IMR-90 (cell line): Measurements from ENCODE around the gene ITGB5. TPM values are rescaled to one million over a fixed set of nuclear protein-coding genes. Genes with fewer than 3 reads are reported as not detected.

Source experiments
- ATAC-seq: fragments of 200-7000 bp; cut with Tn5 transposase; 2 replicates; pipeline ENCODE4 v1.9.1; 2020; ENCODE audit warnings: low read depth, mild to moderate bottlenecking, moderate library complexity
- BruUV-seq: library from RNA; stranded (reverse); fragments of 400-500 nt; replicated peaks from 2 replicates; lab custom pipeline; 2021; lab: Mats Ljungman, UMichigan
- CTCF ChIA-PET: fragments of 300-600 bp; formaldehyde crosslinking; extraction: SDS; loops from one replicate; lab custom pipeline; 2021; ENCODE audit warnings: antibody characterized with exemption; lab: Yijun Ruan, JAX
- POLR2A ChIA-PET: fragments of 300-600 bp; sonication (Branson Sonifier 250); formaldehyde crosslinking; loops from one replicate; lab custom pipeline; 2022; ENCODE audit warnings: antibody characterized with exemption; ENCODE audit not compliant: unreplicated experiment; lab: Charles Lee
- DNase-seq: peaks from one replicate; pipeline ENCODE4 v3.0.0; 2013
- H2AFZ ChIP-seq: replicated peaks from 2 replicates; pipeline ENCODE3; 2013; ENCODE audit warnings: low read length, mild to moderate bottlenecking; ENCODE audit not compliant: poor library complexity
- H2AK5ac ChIP-seq: 2 replicates; pipeline ENCODE4 v1.6.1; 2013; ENCODE audit warnings: low read depth, low read length, inconsistent platforms
- H2AK9ac ChIP-seq: replicated peaks from 2 replicates; pipeline ENCODE3; 2013; ENCODE audit warnings: mild to moderate bottlenecking, low read depth, low read length, moderate library complexity; ENCODE audit not compliant: poor library complexity
- H2BK120ac ChIP-seq: 2 replicates; pipeline ENCODE4 v1.6.1; 2013; ENCODE audit warnings: low read depth, low read length, inconsistent platforms
- H2BK15ac ChIP-seq: 3 replicates; pipeline ENCODE4 v1.6.1; 2013; ENCODE audit warnings: low read depth, low read length, inconsistent platforms
- H2BK20ac ChIP-seq: 2 replicates; pipeline ENCODE4 v1.6.1; 2013; ENCODE audit warnings: low read depth, mild to moderate bottlenecking, inconsistent platforms, low read length, moderate library complexity
- H2BK5ac ChIP-seq: 2 replicates; pipeline ENCODE4 v1.6.1; 2013; ENCODE audit warnings: mild to moderate bottlenecking, low read depth, low read length, inconsistent platforms; ENCODE audit not compliant: poor library complexity, severe bottlenecking
- H3K14ac ChIP-seq: replicated peaks from 2 replicates; pipeline ENCODE4 v1.6.1; 2013; ENCODE audit warnings: low read depth, low read length, inconsistent platforms
- H3K18ac ChIP-seq: 2 replicates; pipeline ENCODE4 v1.6.1; 2013; ENCODE audit warnings: low read depth, low read length, control low read depth
- H3K23ac ChIP-seq: 2 replicates; pipeline ENCODE4 v1.6.1; 2013; ENCODE audit warnings: low read depth, low read length, inconsistent platforms
- H3K27ac ChIP-seq: 2 replicates; pipeline ENCODE4 v1.5.1; 2013; ENCODE audit warnings: mild to moderate bottlenecking, control low read depth, low read length; ENCODE audit not compliant: insufficient read depth
- H3K27me3 ChIP-seq: 2 replicates; pipeline ENCODE4 v1.6.1; 2013; ENCODE audit warnings: low read length; ENCODE audit not compliant: control insufficient read depth, insufficient read depth
- H3K36me3 ChIP-seq: 2 replicates; pipeline ENCODE4 v1.6.1; 2013; ENCODE audit warnings: low read length, mixed read lengths; ENCODE audit not compliant: control insufficient read depth, insufficient read depth
- H3K4ac ChIP-seq: 2 replicates; pipeline ENCODE4 v1.6.1; 2013; ENCODE audit warnings: low read depth, low read length, inconsistent platforms
- H3K4me1 ChIP-seq: 2 replicates; pipeline ENCODE4 v1.6.1; 2013; ENCODE audit warnings: low read length, mixed read lengths; ENCODE audit not compliant: control insufficient read depth, insufficient read depth
- H3K4me2 ChIP-seq: 2 replicates; pipeline ENCODE4 v1.6.1; 2013; ENCODE audit warnings: low read depth, mild to moderate bottlenecking, control low read depth, low read length, moderate library complexity
- H3K4me3 ChIP-seq: 2 replicates; pipeline ENCODE4 v1.5.1; 2013; ENCODE audit warnings: low read depth, mild to moderate bottlenecking, control low read depth, low read length, moderate library complexity; ENCODE audit not compliant: insufficient read depth
- H3K56ac ChIP-seq: 2 replicates; pipeline ENCODE4 v1.6.1; 2013; ENCODE audit warnings: low read length, inconsistent platforms; ENCODE audit not compliant: insufficient read depth; ENCODE audit errors: extremely low read depth
- H3K79me1 ChIP-seq, 2 experiments: 2 replicates each; pipeline ENCODE4 v1.6.1; 2013; ENCODE audit warnings: low read length in 2 of 2, inconsistent platforms in 1 of 2, low read depth in 1 of 2
- H3K9ac ChIP-seq: 2 replicates; pipeline ENCODE4 v1.6.1; 2013; ENCODE audit warnings: low read depth, low read length, control low read depth
- H3K9me1 ChIP-seq: 2 replicates; pipeline ENCODE4 v1.6.1; 2013; ENCODE audit warnings: low read length, inconsistent platforms; ENCODE audit not compliant: insufficient read depth
- H3K9me3 ChIP-seq: 2 replicates; pipeline ENCODE4 v1.6.1; 2013; ENCODE audit warnings: low read length; ENCODE audit not compliant: control insufficient read depth, insufficient read depth
- H4K20me1 ChIP-seq: 2 replicates; pipeline ENCODE4 v1.6.1; 2013; ENCODE audit warnings: low read length, inconsistent platforms; ENCODE audit not compliant: insufficient read depth
- H4K5ac ChIP-seq: 2 replicates; pipeline ENCODE4 v1.6.1; 2013; ENCODE audit warnings: mild to moderate bottlenecking, low read depth, low read length, control low read depth
- H4K8ac ChIP-seq, 2 experiments: 2 replicates each; pipeline ENCODE4 v1.6.1; 2013; ENCODE audit warnings: low read depth in 2 of 2, low read length in 2 of 2, control low read depth in 1 of 2, inconsistent platforms in 1 of 2
- H4K91ac ChIP-seq: 2 replicates; pipeline ENCODE4 v1.6.1; 2013; ENCODE audit warnings: low read depth, low read length, inconsistent platforms; ENCODE audit not compliant: insufficient read depth
- BHLHE40 ChIP-seq: fragments of 150-350 bp; IDR thresholded peaks from 2 replicates; pipeline ENCODE4 v1.6.1; 2016; ENCODE audit warnings: mild to moderate bottlenecking, low read depth, low read length
- CEBPB ChIP-seq: IDR thresholded peaks from 2 replicates; pipeline ENCODE4 v1.6.1; 2012; ENCODE audit warnings: low read depth, low read length, improper control_type of control experiment
- CHD1 ChIP-seq: IDR thresholded peaks from 2 replicates; pipeline ENCODE4 v1.6.1; 2012; ENCODE audit warnings: low read depth, low read length, improper control_type of control experiment
- MXI1 ChIP-seq: IDR thresholded peaks from 2 replicates; pipeline ENCODE4 v1.6.1; 2012; ENCODE audit warnings: low read depth, mild to moderate bottlenecking, low read length, moderate library complexity, borderline replicate concordance
- NFE2L2 ChIP-seq: fragments of 150-350 bp; IDR thresholded peaks from 2 replicates; pipeline ENCODE4 v1.6.1; 2016; ENCODE audit warnings: low read depth, mild to moderate bottlenecking, low read length
- RAD21 ChIP-seq: IDR thresholded peaks from 2 replicates; pipeline ENCODE4 v1.6.1; 2012; ENCODE audit warnings: low read length, improper control_type of control experiment
- RFX5 ChIP-seq: IDR thresholded peaks from 2 replicates; pipeline ENCODE4 v1.8.0; 2012; ENCODE audit warnings: low read depth, mild to moderate bottlenecking, low read length, moderate library complexity
- SMC3 ChIP-seq: fragments of 150-350 bp; IDR thresholded peaks from 2 replicates; pipeline ENCODE4 v1.6.1; 2016; ENCODE audit warnings: low read depth, mild to moderate bottlenecking, antibody characterized with exemption, low read length, moderate library complexity
- WGBS, 2 experiments: methylation state at CpG; one replicate each; pipeline versions ENCODE4 v1.1.5 to v1.1.7; 2013; ENCODE audit warnings: missing lambda C conversion rate in 2 of 2; ENCODE audit not compliant: insufficient read length in 1 of 2; ENCODE audit errors: extremely low coverage in 2 of 2; 5-methylcytosine and 5-hydroxymethylcytosine counted together
- dilution Hi-C: fragments of 300-500 bp; cut with HindIII; formaldehyde crosslinking; loops from one replicate; pipeline ENCODE4 v1.14.3; 2018; ENCODE audit warnings: low sequenced_read_pairs; ENCODE audit not compliant: unreplicated experiment
- in situ Hi-C: fragments of 300-500 bp; cut with MboI; formaldehyde crosslinking; loops from 3 replicates; pipeline ENCODE4 v1.14.3; 2019; ENCODE audit warnings: low sequenced_read_pairs, inconsistent platforms, mixed read lengths
- intact Hi-C: fragments of 100-400 bp; cut with micrococcal nuclease; formaldehyde crosslinking; loops from 2 replicates; pipeline ENCODE4 v1.10.0; 2022
- polyA plus RNA-seq, 3 experiments: library from polyadenylated mRNA; depleted of rRNA; stranded (reverse); fragments of >200 nt; gene quantifications; 2 replicates each; pipeline ENCODE4 v1.2.3, GENCODE V29; 2012; ENCODE audit warnings: low replicate concordance in 1 of 3
- total RNA-seq: library from RNA; depleted of rRNA; stranded (reverse); fragments of >200 nt; gene quantifications from 2 replicates; pipeline ENCODE4 v1.2.3, GENCODE V29; 2012

Gene ITGB5
- total and polyA plus RNA-seq, 2 of the 4 experiments (the other 2 are of a cell fraction): 85.0 to 101 TPM

GRCh38 chr3:124877674-124878073 lies 9.5 kb downstream of the ITGB5 start:
- ChIA-PET CTCF (interaction anchor here (0.7 to 1.2 kb wide), 4 partner anchors 16 to 91 kb away, joined by 3 to 6 read pairs (median 4); no protein-coding TSS in a partner anchor), POLR2A (no interaction called here)
- Histone ChIP-seq H3K4me2 (no peak overlapping the region), H2BK15ac (peak overlapping the region; percentile 63; the same call in 1 of the 3 replicates), H2BK20ac (peak overlapping the region; percentile 94), H3K4ac (peak overlapping the region; percentile 80), H4K5ac (no peak overlapping the region), H3K9ac (no peak overlapping the region), H3K27ac (no peak overlapping the region), H3K23ac (peak overlapping the region; percentile 67), H4K91ac (peak overlapping the region; percentile 61), H3K9me1 (peaks cover 28% of the 10 kb centered on the region), H3K36me3 (peaks cover under 1% of the 10 kb centered on the region; the same call in 1 of the 2 replicates), H3K4me1 (peaks cover 18% of the 10 kb centered on the region), H3K4me3 (no peak overlapping the region), H3K18ac (no peak overlapping the region), H3K79me1 (peaks cover 9 to 67% of the 10 kb centered on the region in 2 experiments; a peak in 3 of 4 replicates), H3K14ac (peak overlapping the region; percentile 82), H4K8ac (peak overlapping the region; percentile 1 to 61; a peak in 3 of 4 replicates), H2BK120ac (peak overlapping the region; percentile 89), H2AK9ac (no peak overlapping the region), H2BK5ac (no peak overlapping the region), H3K9me3 (no peaks in the 10 kb centered on the region), H3K56ac (no peak overlapping the region), H3K27me3 (no peaks in the 10 kb centered on the region), H2AFZ (no peak overlapping the region), H4K20me1 (peaks cover 22% of the 10 kb centered on the region), H2AK5ac (peak overlapping the region; percentile 76)
- no peak for ATAC-seq
- intact Hi-C loops: loop anchor here (2.0 kb wide), 1 partner anchor 19 kb away; no protein-coding TSS in a partner anchor
- TF ChIP-seq CEBPB: no peak
- TF ChIP-seq SMC3: no peak
- no peak for TF ChIP-seq CHD1
- no peak for TF ChIP-seq BHLHE40
- TF ChIP-seq RAD21: no peak
- no peak for TF ChIP-seq RFX5
- TF ChIP-seq NFE2L2: no peak
- no peak for TF ChIP-seq MXI1
- no peak for DNase-seq
- 100% methylated on average over 1 of the region's 3 CpGs; no CpG with 5 or more reads in 1 of the 2 experiments for WGBS, 2 experiments
- dilution Hi-C loops: loop anchor here (25.0 kb wide), 1 partner anchor 115 kb away; no protein-coding TSS in a partner anchor
- in situ Hi-C loops: no loop called here
- no TSS peak for BruUV-seq
